ENCODE results near the gene SLC26A3.

DNA sequence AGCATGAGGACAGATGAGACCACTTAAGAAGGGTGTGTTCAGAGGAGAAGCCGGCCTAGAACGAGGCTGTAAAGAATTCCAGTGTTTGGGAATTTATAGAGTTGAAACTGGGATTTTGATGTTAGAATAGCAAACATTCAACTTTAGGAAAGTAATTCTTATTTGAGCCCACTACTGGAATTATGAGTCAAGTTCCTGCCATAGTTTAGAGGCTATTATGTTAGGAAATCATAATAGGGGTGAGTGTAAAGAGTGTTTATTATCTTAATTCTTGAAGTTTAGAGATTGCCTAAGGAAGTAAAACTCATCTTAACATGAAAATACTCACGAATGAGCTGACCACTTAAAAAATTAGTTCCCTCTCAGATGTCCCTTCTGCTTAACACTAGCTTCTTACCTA lies 57.0 kb downstream of the SLC26A3 start:
- no peak for TF ChIP-seq CTCF (IDR thresholded peaks at IDR 0.05; ENCODE audit: control extremely low read depth in 1 of 3, insufficient read depth in 1 of 3, low read depth in 1 of 3, low read length in 3 of 3)
- TF ChIP-seq CREB1 (IDR thresholded peaks at IDR 0.05), result no peak
- no peak for TF ChIP-seq SP2 (IDR thresholded peaks at IDR 0.05; ENCODE audit: low read length)
- TF ChIP-seq ATF3 (IDR thresholded peaks at IDR 0.05; ENCODE audit: insufficient read depth, low read depth, low read length), result no peak
